ENCODE measurements around the gene ABCB11.
"Not testable (repeated sequence)": the region's sequence is repeated elsewhere in the genome, so short reads cannot be mapped to it uniquely, and the experiment has no call there.

Gene ABCB11

DNA sequence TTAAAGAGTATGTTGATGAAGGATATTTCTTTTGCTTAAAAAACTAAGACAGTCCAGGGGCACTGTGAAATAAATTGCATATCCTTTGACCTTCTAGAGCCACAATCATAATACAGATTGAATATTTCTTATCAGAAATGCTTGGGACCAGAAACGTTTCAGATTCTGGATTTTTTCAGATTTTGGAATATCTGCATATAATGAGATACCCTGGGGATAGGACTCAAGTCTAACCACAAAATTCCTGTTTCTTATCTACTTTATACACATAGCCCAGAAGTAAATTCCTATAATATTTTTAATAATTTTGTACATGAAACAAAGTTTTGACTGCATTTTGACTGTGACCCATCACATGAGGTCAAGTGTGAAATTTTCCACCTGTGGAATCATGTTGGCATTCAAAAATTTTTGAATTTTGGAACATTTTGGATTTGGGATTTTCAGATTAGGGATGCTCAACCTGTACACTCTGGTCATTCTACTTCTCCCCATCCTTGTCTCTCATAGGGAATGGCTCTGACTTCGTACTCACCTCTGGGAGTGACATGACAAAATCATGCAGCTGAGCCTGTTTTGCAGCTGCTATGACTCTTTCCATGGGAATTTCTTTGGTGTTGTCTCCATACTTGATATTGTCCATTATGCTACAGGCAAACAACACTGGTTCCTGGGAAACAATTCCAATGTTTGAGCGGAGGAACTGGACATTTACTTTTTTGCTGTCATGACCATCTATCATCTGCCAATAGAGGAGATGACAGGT lies 104.3 kb downstream of the ABCB11 start:
- no peak for DNase-seq

GRCh38 chr2:168920504-168921157 lies 110.5 kb downstream of the ABCB11 start:
- peak in 1 of 2 donors; percentile 7 for DNase-seq

GRCh38 chr2:168916331-168916675 lies 114.8 kb downstream of the ABCB11 start:
- DNase-seq = no peak

DNA sequence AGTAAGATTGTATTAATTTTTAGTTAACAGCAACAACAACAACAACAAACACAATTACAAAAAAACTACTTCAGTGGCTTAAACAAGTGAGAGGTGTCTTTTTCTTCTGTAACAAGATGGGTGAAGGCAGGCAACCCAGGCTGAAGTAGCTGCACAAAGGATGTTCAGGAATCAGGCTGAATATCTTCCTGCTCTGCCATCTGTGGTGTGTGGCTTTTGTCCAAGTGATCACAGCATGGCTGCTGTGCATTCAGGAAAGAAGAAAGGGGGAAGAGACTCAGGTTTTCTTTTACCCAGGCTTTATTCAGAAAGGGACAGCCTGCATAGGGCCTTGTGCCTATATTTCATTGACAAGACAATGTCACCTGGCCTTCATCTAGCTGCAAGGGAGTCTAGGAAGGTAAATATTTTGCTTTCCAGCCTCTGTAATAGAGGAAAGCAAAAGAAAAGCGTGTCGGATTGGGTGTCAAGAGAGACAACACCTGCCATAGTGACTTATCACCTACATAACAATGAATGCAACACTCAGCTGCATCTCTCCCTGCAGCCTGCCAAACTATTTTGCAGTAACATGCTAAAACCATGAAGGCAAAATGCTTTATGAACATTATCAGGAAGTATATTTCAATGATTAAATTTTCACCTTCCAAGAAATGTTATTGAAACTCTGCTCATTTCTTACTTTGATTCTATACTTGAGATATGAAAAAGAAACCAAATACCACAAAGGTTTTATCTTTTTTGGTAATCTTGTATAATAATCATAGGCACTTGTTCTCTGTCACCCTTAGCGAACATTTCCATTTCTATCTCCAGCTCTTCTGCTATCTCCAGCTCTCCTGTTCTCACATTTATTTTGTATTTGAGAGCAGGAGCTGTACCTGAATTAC lies 115.4 kb downstream of the ABCB11 start:
- DNase-seq = no peak

- no peak for DNase-seq
Observed at GRCh38 chr2:168913495-168913894, 117.6 kb downstream of the ABCB11 start.

DNA sequence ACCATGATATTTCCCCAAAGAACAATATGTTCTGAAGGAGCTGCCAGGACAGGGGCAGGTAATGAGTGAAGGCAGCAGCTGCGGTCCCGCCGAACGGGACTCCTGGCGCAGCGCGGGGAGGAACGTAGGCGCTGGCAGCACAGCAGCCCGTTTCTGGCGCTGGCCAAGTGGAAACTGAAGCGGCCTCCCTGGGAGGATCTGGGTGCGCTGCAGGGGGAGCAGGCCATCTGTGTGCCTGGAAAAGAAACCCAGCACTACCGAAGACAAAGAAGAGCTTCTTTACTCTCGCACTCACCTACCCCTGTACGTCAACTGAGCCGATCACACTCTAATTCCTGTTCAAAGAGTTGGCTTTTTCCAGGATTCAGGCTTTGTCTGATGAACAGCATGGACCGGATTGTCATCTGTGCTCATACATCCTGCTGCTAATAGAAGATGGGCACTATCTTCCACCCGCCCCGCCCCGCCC lies 118.2 kb downstream of the ABCB11 start:
- DNase-seq = no peak

- DNase-seq = no peak
Observed at GRCh38 chr2:168912466-168912865, 118.7 kb downstream of the ABCB11 start.

- DNase-seq = no peak
Observed at GRCh38 chr2:168910330-168910729, 120.8 kb downstream of the ABCB11 start.

- no peak for DNase-seq
Observed at GRCh38 chr2:168907940-168908662, 123.0 kb downstream of the ABCB11 start.

DNA sequence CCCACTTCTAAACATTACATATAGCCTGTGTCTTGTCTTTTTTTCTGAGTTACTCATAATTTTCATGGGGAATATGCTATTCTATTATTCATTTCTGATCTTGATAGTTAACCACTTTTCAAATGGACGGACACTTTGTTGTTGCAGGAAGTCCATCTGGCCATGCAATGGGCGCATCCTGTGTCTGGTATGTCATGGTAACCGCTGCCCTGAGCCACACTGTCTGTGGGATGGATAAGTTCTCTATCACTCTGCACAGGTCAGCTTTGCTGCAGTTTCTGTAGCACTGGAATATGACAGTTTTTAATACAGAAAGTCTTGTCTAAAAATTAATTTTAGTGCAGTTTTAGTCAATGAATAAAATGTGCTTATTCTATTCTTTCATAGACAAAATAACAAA lies 126.8 kb downstream of the ABCB11 start:
- DNase-seq = no peak

GRCh38 chr2:168903888-168904287 lies 127.2 kb downstream of the ABCB11 start:
- DNase-seq = no peak

GRCh38 chr2:168901003-168901402 lies 130.1 kb downstream of the ABCB11 start, which contains the start of gene G6PC2:
TSS of gene G6PC2 (plus strand) at chr2:168901291. CDS start at chr2:168901332, 41 bp downstream.
- no peak for DNase-seq

DNA sequence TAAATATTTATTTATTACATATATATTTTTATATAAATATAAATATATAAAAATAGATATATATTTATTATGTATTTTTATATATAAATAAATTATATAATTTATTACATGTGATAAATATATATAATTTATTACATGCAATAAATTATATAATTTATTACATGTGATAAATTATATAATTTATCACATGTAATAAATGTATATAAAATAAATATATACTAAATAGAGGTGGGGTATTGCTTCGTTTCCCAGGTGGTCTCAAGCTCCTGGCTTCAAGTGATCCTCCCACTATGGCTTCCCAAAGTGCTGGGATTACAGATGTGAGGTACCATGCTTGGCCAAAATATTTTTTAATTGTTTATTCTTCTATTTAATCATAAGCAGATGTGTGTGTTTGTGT lies 133.7 kb downstream of the ABCB11 start:
- DNase-seq = no peak

DNA sequence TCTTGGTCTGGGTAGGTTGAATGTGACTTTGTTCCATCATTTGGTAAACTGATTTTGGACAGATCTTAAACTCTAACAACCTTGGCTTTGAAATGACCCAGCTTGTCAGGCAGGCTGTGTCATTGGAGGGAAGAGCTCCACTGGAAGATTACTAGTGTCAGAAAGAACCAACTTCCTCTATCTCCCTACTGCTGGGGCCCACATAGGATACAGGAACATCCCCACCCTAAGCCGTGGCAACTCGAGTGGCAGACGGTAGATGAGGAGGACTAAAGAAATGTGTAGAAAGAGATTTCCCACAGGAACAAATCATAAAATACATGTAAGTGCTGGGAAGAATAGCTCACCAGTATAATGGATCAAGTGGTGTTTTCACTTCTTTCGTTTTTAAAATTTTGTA lies 134.3 kb downstream of the ABCB11 start:
- no peak for DNase-seq

- DNase-seq = no peak
Observed at GRCh38 chr2:168895771-168896170, 135.4 kb downstream of the ABCB11 start.

GRCh38 chr2:168894720-168895119 lies 136.4 kb downstream of the ABCB11 start:
- no peak for DNase-seq

- DNase-seq = no peak
Observed at GRCh38 chr2:168894101-168894500, 137.0 kb downstream of the ABCB11 start.

GRCh38 chr2:168892327-168892726 lies 138.8 kb downstream of the ABCB11 start:
- no peak for DNase-seq

DNA sequence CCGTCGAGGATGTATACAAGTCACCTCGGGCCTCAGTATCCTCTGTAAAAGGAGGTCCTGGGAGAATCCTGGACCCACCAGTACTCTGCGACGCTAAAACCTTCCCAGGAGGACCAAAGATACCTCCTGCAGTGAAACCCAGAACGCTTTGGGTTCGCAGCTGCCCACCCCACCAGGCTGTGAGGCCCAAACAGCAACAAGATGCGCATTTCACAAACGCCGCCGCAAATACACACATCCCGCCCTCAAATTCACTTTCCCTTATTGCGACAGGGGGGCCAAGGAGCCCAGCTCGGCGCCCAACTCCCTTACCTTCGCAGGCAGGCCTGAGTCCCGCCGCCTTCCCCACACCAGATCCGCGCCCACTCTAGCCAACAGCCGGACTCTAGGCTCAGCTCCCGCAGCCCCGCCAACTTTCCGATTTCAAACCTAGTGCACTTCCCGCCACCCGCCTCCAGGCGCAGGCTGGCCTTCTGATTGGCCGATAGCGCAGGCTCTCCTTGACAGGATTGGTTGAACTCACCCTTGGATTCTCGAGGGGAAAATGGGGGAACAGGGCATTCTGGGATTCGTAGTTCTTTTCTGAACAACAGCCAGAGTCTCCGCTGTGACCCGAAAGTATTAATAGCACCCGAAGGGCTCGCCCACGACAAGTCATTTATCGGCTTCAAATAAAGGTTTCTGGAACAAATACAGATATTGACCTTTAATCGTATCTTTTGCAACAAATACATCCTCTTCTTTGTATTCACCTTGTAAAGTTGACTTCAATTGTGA lies 140.9 kb downstream of the ABCB11 start, which contains the start of gene SPC25:
Gene SPC25, minus strand, starts transcription at position 425 of the 777 bp plus-strand sequence. CDS start 911 bp downstream, outside the sequence.
- DNase-seq = peak; percentile 80 to 81

DNA sequence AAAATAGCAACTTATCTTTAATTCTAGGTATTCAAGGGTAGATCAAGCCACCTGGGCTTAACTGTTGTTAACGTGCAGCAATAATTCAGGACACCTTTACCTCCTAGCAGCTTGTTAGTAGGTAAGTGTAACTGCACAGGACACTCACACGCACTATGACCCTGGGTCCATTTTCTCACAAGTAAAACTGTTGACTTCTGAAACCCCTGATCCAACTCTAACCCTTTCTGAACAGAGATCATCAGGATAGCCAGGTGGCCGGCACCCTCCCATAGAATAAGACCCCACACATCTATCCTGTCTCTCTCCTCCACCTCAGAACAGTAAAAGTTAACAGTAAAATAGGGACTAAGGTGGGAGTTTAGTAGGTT lies 141.5 kb downstream of the ABCB11 start:
- DNase-seq = no peak

GRCh38 chr2:168884975-168885374 lies 146.1 kb downstream of the ABCB11 start:
- no peak for DNase-seq

DNA sequence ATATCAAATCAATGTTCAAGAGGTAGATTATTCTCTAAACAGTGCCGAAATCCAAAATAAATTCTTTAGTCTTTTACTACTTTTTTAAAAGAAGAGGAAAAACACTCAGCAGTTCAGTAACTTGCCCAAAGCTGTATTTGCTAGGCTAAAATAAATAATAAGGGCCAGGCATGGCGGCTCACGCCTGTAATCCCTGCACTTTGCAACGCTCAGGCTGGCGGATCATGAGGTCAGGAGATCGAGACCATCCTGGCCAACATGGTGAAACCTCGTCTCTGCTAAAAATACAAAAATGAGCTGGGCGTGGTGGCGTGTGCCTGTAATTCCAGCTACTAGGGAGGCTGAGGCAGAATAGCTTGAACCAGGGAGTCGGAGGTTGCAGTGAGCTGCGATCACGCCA lies 149.0 kb downstream of the ABCB11 start:
- DNase-seq = not testable (repeated sequence)

Data from activated CD4-positive, alpha-beta T cell treated with anti-CD3 and anti-CD28 coated beads for 4 hours (primary cell).